OCI-LY3 (cell line): ENCODE measurements around the gene TMEM9B.

Source experiments
- EZH2phosphoT487 ChIP-seq: fragments of 200-600 bp; shearing (Covaris generic); IDR thresholded peaks from 2 replicates; pipeline ENCODE4 v1.6.1; 2018; ENCODE audit warnings: antibody characterized with exemption, mixed run types, low read depth
- TF ChIP-seq, protein P1 (sequence below): fragments of 200-600, 300-600 bp; sonication (generic); IDR thresholded peaks from 2 replicates; pipeline ENCODE4 v1.5.1; 2014; ENCODE audit warnings: antibody characterized with exemption, low read length, low read depth

DNA sequence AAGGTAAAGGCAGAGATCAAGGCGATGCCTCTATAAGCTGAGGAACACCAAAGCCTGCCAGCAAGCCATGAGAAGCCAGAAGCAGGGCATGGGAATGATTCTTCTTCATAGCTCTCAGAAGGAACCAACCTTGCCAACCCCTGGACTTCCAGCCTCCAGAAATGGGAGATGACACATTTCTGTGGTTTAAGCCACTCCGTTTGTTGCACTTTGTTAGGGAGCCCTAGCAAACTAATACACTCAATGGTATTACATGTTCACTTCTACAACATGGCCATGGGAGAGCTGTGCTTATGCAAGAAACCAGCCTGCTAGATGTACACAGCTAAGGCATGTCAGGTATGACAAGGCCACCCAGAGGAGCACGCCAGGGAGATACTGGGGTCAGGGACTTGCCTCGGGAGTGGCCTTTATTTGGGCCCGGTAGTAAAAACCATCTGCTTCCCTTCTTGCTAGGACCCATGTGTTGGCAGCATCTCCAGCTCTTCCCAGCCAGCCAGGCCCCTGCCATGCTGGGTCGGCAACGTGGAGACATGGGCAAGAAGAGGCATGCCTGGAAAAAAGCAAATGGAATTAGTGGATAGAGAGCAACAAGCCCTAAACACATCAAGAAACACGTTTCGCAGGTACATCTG is 35.1 kb downstream of the TMEM9B start:
- TF ChIP-seq, protein P1, sequence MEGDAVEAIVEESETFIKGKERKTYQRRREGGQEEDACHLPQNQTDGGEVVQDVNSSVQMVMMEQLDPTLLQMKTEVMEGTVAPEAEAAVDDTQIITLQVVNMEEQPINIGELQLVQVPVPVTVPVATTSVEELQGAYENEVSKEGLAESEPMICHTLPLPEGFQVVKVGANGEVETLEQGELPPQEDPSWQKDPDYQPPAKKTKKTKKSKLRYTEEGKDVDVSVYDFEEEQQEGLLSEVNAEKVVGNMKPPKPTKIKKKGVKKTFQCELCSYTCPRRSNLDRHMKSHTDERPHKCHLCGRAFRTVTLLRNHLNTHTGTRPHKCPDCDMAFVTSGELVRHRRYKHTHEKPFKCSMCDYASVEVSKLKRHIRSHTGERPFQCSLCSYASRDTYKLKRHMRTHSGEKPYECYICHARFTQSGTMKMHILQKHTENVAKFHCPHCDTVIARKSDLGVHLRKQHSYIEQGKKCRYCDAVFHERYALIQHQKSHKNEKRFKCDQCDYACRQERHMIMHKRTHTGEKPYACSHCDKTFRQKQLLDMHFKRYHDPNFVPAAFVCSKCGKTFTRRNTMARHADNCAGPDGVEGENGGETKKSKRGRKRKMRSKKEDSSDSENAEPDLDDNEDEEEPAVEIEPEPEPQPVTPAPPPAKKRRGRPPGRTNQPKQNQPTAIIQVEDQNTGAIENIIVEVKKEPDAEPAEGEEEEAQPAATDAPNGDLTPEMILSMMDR = no peak
- TF ChIP-seq EZH2phosphoT487 = no peak
